ENCODE data around the gene NTRK3.

NTRK3 gene

DNA sequence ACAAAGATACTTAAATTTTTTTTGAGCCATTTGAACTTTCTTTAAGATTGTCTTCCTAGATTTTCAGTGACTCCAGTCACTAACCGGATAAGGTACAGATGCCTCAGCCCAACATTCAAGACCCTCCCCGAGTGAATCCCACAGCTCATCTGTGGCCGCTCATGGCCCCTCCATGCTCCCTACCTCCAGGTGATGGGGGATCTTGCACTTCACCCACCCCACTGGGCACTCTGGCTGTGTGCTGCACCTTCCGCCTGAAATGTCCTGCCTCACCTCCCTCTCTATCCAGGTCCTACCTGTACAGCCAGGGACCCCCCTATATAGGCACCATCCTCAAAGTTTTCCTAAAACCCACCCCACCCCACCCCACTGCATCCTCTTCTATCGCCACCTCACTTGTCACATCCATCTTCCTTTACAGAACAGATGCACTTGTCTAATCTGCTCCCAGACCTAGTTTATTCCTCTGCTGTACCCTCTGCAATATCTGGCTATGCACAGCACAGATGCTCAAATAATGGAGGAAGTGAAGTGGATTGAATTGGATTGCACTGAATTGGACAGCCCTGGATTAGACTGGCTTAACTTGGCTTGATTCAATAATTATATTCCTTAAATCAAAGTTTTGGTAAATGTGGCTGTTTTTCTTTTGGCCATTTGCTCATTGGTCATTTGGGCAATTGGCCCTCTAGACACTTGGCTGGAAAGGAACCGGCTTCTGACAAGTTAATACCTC, 24.5 kb downstream of the NTRK3 start:
- no peak for DNase-seq (ENCODE audit: low read depth in 2 of 2)

GRCh38 chr15:88230823-88231222, 25.7 kb downstream of the NTRK3 start:
- no peak for DNase-seq (ENCODE audit: low read depth in 2 of 2)

DNA sequence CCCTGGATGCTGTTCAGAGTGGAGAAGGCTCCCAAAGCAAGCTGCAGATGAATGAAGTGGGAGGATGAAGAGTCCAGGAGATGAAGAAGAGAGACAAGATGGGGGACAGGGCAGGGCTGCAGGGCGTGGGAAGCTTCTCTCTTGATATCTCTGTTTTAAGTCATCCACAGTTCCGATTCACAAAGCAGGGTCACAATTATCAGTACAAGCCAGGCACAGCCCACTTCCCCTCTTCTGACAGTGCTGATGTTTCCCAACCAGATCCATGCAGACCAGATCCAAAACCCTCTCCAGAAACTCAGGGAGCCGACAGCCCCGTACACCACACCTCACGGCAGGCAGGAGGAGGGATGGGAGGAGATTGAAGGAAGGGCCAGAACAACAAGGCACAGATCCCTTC, 31.1 kb downstream of the NTRK3 start:
- no peak for DNase-seq (ENCODE audit: low read depth in 2 of 2)

DNA sequence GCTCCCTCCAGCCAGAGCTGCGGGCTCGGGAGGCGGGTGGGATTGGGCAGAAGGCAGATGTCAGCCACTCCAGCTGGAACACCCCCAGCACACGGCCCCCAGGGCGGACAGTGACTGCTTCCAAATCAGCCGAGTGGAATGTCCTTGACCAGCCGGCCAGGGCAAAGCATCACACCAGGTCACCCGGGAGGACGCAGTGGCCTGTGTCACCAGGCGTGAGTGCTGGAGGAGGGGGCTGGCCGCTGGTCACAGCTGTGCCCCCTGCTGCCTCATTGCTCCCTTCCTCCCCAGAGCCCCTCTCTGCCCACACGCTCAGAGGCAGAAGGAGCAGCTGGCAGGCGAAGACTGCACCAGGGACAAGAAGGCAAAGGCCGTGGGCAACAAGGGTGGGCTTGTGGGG, 33.5 kb downstream of the NTRK3 start:
- no peak for DNase-seq (ENCODE audit: low read depth in 2 of 2)

GRCh38 chr15:88221836-88222235, 34.7 kb downstream of the NTRK3 start:
- no peak for DNase-seq (ENCODE audit: low read depth in 2 of 2)

DNA sequence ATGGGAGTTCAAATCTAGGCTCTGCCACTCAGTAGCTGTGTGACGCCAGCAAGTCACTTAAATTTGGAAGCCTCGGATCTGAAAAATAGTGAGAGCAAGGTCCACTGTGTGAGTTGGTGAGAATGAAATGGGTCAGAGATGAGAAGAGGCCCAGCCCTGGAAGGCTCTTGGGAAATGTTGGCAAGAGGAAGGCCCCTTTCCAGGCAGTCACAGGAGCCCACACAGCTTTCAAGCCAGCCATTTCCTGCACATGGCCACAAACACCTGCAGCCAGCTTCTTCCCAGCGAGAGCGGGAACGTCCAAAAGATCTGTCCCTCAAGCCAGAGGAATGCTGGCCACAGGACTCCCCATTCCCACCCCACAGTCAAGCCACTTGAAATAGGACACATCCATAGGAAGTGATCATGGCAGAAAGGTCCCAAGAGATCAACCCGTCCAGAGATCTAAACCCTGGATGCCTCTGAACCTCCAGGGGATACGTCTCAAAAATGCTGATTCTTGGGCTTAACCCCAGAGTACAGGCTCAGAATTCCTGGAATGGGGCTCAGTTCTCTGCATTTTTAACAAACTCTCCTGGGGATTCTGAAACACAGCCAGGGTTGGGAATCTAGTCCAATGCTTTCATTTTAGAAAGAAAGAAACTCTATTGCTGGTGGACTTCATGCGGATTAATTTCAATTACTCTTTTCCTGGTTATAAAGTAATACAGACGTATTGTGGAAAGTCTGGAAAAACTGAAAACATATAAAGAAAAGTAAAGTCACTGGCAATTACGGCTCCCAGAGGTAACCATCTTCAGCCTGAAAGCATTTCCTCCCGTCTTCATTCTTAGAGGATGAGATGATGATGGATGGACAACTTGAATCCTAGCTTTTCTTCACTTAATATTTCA, 35.9 kb downstream of the NTRK3 start:
- DNase-seq (ENCODE audit: low read depth in 2 of 2) = no peak

- no peak for DNase-seq (ENCODE audit: low read depth in 2 of 2)
Observed at GRCh38 chr15:88219623-88220022, 36.9 kb downstream of the NTRK3 start.

DNA sequence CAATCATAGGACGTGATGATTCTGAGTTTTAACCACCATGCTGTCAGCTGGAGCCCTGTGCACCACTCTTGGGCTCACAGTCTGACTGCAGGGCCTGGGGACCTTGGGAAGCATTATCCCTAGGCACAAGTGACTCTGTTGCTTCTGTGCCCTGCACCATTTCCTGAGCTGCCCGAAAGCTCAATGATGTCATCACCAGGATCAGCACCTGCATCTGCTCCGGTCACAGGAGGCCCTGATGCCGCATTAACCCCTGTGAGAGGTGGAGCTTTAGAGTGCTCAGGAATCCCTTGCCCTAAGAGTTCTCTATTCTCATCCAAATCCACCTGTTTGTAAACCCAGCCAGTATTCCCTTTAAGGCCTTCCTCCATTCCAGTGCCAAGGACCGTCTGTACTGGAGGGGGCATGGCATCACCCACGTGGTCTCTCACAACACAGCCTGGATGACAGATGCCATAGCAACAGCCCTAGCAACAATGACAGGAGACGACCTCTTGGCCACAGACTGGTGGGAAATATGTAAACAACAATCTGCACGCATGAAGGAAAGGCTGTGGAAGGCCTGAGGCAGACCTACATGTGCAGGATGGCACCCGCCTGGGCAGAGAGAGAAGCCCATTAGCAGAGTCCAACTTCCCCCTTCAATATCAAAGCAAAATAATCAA, 37.9 kb downstream of the NTRK3 start:
- DNase-seq (ENCODE audit: low read depth in 2 of 2) = no peak

- DNase-seq (ENCODE audit: low read depth in 2 of 2) = no peak
Observed at GRCh38 chr15:88215066-88215648, 41.4 kb downstream of the NTRK3 start.

GRCh38 chr15:88209111-88209510, 47.4 kb downstream of the NTRK3 start:
- no peak for DNase-seq (ENCODE audit: low read depth in 2 of 2)

DNA sequence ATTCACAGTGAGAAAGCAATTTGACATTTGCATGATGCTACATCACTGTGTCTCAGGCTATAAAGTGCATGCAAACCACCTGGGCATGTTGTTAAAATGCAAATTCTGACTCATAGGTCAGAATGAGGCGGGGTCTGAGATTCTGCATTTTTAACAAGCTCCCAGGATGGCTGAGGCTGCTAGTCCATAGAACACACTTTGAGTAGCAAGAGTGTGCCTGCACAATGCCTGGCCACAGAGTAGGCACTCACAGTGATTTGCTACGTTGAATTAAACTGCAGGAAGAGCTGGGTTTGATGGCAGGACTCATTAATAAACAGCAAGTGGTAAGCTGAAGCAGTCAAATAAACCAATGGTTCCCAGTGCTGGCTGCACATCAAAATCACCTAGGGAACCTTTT, 48.1 kb downstream of the NTRK3 start:
- no peak for DNase-seq (ENCODE audit: low read depth in 2 of 2)

- DNase-seq (ENCODE audit: low read depth in 2 of 2) = no peak
Observed at GRCh38 chr15:88207565-88207964, 49.0 kb downstream of the NTRK3 start.

GRCh38 chr15:88204584-88204983, 52.0 kb downstream of the NTRK3 start:
- DNase-seq (ENCODE audit: low read depth in 2 of 2) = no peak

DNA sequence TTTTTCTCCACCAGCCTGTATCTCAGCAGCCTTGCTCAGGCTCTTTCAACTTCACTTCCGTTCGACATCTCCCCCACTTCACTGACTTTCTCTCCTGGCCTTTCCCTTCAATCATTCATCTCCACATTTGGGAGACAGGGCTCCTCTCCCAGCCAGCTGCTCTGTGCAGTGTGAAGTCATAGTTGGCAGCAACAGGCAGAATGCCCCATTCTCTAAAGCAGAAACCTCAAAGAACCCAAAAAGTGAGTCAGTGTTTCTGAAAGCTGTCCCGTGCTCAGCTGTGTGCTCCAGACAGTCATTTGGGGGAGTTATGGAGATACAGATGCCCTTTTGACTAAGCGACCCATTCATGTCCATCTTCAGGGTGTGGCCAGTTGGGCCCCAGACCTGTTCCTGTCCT, 54.3 kb downstream of the NTRK3 start:
- no peak for DNase-seq (ENCODE audit: low read depth in 2 of 2)

GRCh38 chr15:88201207-88201606, 55.3 kb downstream of the NTRK3 start:
- DNase-seq (ENCODE audit: low read depth in 2 of 2) = no peak

DNA sequence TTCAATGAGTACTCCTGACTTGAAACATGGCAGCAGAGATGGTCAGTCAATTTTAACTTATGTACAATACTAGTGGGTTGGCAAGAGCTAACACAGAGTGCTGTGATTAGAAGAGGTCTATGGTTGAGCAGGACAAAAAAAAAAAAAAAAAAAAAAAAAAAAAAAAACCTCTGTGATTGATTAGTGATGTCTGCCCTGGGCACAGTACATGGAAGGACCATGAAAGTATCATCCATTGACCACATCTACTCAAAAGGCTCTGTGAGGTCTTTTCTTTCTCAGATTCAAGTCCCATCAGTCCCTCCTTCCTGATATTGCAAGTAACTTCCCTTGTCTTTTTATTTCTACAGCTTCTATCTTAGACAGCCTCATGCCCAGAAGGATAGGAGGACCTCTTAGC, 59.6 kb downstream of the NTRK3 start:
- DNase-seq (ENCODE audit: low read depth in 2 of 2) = no peak

GRCh38 chr15:88194162-88194561, 62.4 kb downstream of the NTRK3 start:
- DNase-seq (ENCODE audit: low read depth in 2 of 2) = no peak

- DNase-seq (ENCODE audit: low read depth in 2 of 2) = no peak
Observed at GRCh38 chr15:88193415-88193814, 63.1 kb downstream of the NTRK3 start.

- DNase-seq (ENCODE audit: low read depth in 2 of 2) = no peak
Observed at GRCh38 chr15:88191812-88192165, 64.8 kb downstream of the NTRK3 start.

GRCh38 chr15:88190232-88190631, 66.3 kb downstream of the NTRK3 start:
- no peak for DNase-seq (ENCODE audit: low read depth in 2 of 2)

DNA sequence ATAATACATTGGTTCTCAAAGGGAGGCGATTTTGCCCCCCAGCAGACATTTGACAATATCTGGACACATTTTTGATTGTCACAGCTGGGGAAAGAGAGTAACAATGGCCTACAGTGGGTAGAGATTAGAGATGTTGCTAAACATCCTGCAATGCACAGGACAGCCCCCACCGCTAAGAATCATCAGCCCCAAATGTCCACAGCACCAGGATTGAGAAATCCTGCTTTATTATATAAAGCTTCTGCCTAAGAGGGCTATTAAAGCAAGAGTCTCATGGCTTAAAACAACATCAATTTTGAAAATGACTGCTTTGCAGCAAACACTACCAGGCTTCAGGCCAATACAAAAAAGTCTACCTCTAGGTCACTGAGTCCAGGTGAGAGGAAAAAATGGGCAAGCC, 68.2 kb downstream of the NTRK3 start:
- no peak for DNase-seq (ENCODE audit: low read depth in 2 of 2)

- DNase-seq (ENCODE audit: low read depth in 2 of 2) = no peak
Observed at GRCh38 chr15:88187195-88187594, 69.3 kb downstream of the NTRK3 start.

Data from stimulated activated CD8-positive, alpha-beta memory T cell treated with anti-CD3 and anti-CD28 coated beads, Interleukin-7, amount 100 ng/mL, for 1 hour (primary cell).